Activated CD4-positive, alpha-beta T cell treated with anti-CD3 and anti-CD28 coated beads, Interleukin-2, amount 50 U/mL, for 24 hours (primary cell): ENCODE data around the gene SLC13A1.

ENCODE experiments used
- DNase-seq, 2 donors: peaks; one replicate each; pipeline ENCODE4 v3.0.0-alpha.2; 2020; ENCODE audit warnings: low read depth in 1 of 2, low spot score in 1 of 2

SLC13A1 gene

GRCh38 chr7:123193235-123193634, 6.5 kb downstream of the SLC13A1 start:
- DNase-seq = no peak

- no peak for DNase-seq
Measured at GRCh38 chr7:123191132-123191531, 8.6 kb downstream of the SLC13A1 start.

- no peak for DNase-seq
Measured at GRCh38 chr7:123190109-123190831, 9.5 kb downstream of the SLC13A1 start.

- no peak for DNase-seq
Measured at GRCh38 chr7:123185756-123186155, 14.0 kb downstream of the SLC13A1 start.

GRCh38 chr7:123184271-123184670, 15.5 kb downstream of the SLC13A1 start:
- DNase-seq = no peak

GRCh38 chr7:123183431-123183830, 16.3 kb downstream of the SLC13A1 start:
- no peak for DNase-seq

- DNase-seq = no peak
Measured at GRCh38 chr7:123177442-123177841, 22.3 kb downstream of the SLC13A1 start.

- DNase-seq = no peak
Measured at GRCh38 chr7:123170333-123171246, 29.2 kb downstream of the SLC13A1 start.

- no peak for DNase-seq
Measured at GRCh38 chr7:123169065-123169464, 30.7 kb downstream of the SLC13A1 start.

- no peak for DNase-seq
Measured at GRCh38 chr7:123157606-123158005, 42.2 kb downstream of the SLC13A1 start.

- no peak for DNase-seq
Measured at GRCh38 chr7:123155571-123155970, 44.2 kb downstream of the SLC13A1 start.

- DNase-seq = peak in 1 of 2 donors; percentile 21
Measured at GRCh38 chr7:123154231-123154860, 45.4 kb downstream of the SLC13A1 start.

GRCh38 chr7:123151443-123151842, 48.3 kb downstream of the SLC13A1 start:
- no peak for DNase-seq

- no peak for DNase-seq
Measured at GRCh38 chr7:123148813-123149212, 51.0 kb downstream of the SLC13A1 start.

GRCh38 chr7:123143252-123144006, 56.3 kb downstream of the SLC13A1 start:
- DNase-seq = no peak

- DNase-seq = no peak
Measured at GRCh38 chr7:123140561-123140960, 59.2 kb downstream of the SLC13A1 start.

GRCh38 chr7:123135960-123136359, 63.8 kb downstream of the SLC13A1 start:
- DNase-seq = no peak

GRCh38 chr7:123133924-123134323, 65.8 kb downstream of the SLC13A1 start:
- no peak for DNase-seq

GRCh38 chr7:123131961-123132360, 67.8 kb downstream of the SLC13A1 start:
- DNase-seq = no peak

GRCh38 chr7:123131556-123131955, 68.2 kb downstream of the SLC13A1 start:
- no peak for DNase-seq

GRCh38 chr7:123131140-123131539, 68.6 kb downstream of the SLC13A1 start:
- DNase-seq = no peak
